Measurements from ENCODE around the gene POFUT2. TPM values are rescaled to one million over a fixed set of nuclear protein-coding genes. Genes with fewer than 3 reads are reported as not detected.

The POFUT2 gene
- total and polyA plus RNA-seq, 4 donors = 17.9 to 35.7 (median 26.1) TPM

DNA sequence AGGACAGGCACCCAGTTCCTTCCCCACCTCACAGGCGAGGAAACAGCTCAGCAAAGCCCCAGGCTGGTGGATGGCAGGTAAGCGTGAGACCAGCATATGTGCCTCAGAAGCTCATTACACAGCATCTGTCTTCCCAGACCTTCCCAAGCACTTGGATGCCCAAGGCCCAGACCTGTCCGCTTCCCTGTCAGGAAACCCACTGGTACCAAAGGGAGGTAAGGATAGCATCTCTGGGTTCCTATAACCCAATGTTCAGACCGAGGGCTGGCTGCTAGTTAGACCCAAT is 3.3 kb downstream of the POFUT2 start:
- peaks cover 0 to 14% (median 4%) of the 10 kb centered on the region in 5 donors for H3K4me1 ChIP-seq (ENCODE audit: control insufficient read depth in 5 of 5, insufficient read depth in 5 of 5, low read length in 5 of 5)
- TF ChIP-seq, protein P1, sequence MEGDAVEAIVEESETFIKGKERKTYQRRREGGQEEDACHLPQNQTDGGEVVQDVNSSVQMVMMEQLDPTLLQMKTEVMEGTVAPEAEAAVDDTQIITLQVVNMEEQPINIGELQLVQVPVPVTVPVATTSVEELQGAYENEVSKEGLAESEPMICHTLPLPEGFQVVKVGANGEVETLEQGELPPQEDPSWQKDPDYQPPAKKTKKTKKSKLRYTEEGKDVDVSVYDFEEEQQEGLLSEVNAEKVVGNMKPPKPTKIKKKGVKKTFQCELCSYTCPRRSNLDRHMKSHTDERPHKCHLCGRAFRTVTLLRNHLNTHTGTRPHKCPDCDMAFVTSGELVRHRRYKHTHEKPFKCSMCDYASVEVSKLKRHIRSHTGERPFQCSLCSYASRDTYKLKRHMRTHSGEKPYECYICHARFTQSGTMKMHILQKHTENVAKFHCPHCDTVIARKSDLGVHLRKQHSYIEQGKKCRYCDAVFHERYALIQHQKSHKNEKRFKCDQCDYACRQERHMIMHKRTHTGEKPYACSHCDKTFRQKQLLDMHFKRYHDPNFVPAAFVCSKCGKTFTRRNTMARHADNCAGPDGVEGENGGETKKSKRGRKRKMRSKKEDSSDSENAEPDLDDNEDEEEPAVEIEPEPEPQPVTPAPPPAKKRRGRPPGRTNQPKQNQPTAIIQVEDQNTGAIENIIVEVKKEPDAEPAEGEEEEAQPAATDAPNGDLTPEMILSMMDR (IDR thresholded peaks at IDR 0.05; ENCODE audit: control extremely low read depth, extremely low read depth) = no peak

DNA sequence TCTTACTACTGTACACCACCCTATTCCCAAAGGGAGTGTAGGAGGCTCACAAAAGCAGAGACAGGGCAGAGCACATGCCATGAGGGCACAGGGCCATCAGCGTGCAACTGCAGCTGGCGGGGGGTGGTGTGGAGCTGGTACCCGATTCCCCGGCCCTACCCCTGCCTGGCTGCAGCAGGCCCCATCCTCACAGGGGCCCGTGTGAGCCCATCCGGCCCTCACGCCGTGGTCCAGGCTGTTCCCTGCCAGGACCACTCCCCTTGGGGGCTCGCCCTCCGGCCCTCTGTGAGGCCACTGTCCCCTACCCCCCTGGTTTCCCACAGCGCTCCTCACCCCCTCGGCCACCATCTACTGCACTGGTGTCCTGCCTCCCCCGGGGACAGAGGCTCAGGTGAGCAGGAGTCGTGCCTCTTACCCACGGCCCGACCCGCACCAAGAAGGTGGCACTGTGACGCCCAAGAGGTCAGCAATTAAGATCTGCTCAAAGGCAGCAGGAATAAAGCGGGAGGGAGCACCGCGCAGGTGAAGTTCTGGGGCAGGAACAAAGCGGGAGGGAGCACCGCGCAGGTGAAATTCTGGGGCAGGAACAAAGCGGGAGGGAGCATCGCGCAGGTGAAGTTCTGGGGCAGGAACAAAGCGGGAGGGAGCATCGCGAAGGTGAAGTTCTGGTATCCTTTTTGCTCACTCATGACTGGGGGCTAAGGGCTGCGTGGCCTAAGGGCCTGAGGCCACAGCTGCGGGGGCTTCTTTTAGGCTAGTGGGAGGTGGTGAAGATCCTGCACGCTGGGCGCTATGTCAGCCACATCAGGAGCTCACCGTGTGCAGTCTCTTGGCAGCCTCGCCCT is 3.9 kb downstream of the POFUT2 start:
- DNase-seq = peak in 1 of 3 donors; percentile 8
- H3K9me3 ChIP-seq (ENCODE audit: control insufficient read depth in 4 of 4, insufficient read depth in 3 of 4, low read length in 3 of 4) = no peaks in the 10 kb centered on the region
- TF ChIP-seq, protein P1 (IDR thresholded peaks at IDR 0.05; ENCODE audit: control extremely low read depth, extremely low read depth) = no peak
- H3K27ac ChIP-seq (ENCODE audit: low read depth in 1 of 2, low read length in 1 of 2) = no peak overlapping the region
- whole genome bisulfite sequencing, 2 donors = 94 to 95% methylated on average over 35 to 36 of the region's 36 CpGs
- ATAC-seq (ENCODE audit: insufficient read depth, low FRiP score) = no peak
- no peak overlapping the region for H3K9ac ChIP-seq (ENCODE audit: insufficient read depth in 1 of 2, low read length in 2 of 2)
- H3K4me1 ChIP-seq (ENCODE audit: control insufficient read depth in 5 of 5, insufficient read depth in 5 of 5, low read length in 5 of 5) = peaks cover 0 to 14% (median 4%) of the 10 kb centered on the region in 5 donors
- H3K4me3 ChIP-seq = no peak overlapping the region
- no peaks in the 10 kb centered on the region for H3K27me3 ChIP-seq (ENCODE audit: control insufficient read depth in 3 of 3, insufficient read depth in 3 of 3, low read length in 2 of 3)
- peaks cover 30 to 46% (median 40%) of the 10 kb centered on the region in 4 donors for H3K36me3 ChIP-seq (ENCODE audit: control insufficient read depth in 4 of 4, insufficient read depth in 4 of 4, low read length in 4 of 4)

More for the DNA sequence above, 3.3 kb downstream of the POFUT2 start:
- Histone ChIP-seq H3K27me3 (ENCODE audit: control insufficient read depth in 3 of 3, insufficient read depth in 3 of 3, low read length in 2 of 3) (no peaks in the 10 kb centered on the region), H3K36me3 (ENCODE audit: control insufficient read depth in 4 of 4, insufficient read depth in 4 of 4, low read length in 4 of 4) (peaks cover 30 to 45% (median 40%) of the 10 kb centered on the region in 4 donors), H3K4me3 (no peak overlapping the region), H3K27ac (ENCODE audit: low read depth in 1 of 2, low read length in 1 of 2) (no peak overlapping the region), H3K9me3 (ENCODE audit: control insufficient read depth in 4 of 4, insufficient read depth in 3 of 4, low read length in 3 of 4) (no peaks in the 10 kb centered on the region), H3K9ac (ENCODE audit: insufficient read depth in 1 of 2, low read length in 2 of 2) (no peak overlapping the region)
- WGBS, 2 donors = 96 to 97% methylated on average over 4 of the region's 4 CpGs
- DNase-seq = no peak
- no peak for ATAC-seq (ENCODE audit: insufficient read depth, low FRiP score)

DNA sequence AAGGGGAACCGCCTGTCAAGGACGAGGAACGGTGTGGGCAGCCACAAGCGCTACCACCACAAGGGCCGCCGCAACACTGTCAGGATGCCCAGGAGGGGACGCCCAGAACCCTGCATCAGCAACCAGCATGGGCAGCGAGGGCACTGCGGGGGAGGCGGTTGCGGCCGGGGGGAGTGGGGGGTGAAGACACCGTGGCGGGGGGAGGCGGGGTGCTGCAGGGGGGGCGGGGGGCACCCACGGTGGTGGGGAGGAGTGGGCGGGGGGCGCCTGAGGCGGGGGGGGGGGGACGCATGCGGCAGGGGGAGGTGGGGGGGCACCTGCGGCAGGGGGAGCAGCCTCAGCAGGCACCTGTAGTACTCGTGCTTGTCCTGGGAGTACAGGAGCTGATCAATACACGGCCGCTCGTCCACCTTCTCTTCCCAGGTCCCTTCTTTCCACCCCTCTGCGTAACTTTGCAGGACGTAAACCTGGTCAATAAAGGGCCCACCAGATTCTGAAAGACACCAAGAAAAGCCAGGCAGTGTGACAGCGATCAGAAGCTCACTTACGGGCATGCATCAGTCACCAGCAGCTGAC is 4.6 kb downstream of the POFUT2 start:
- WGBS, 2 donors = 87% methylated on average over 24 to 29 of the region's 31 CpGs
- no peaks in the 10 kb centered on the region for H3K27me3 ChIP-seq (ENCODE audit: control insufficient read depth in 3 of 3, insufficient read depth in 3 of 3, low read length in 2 of 3)
- no peaks in the 10 kb centered on the region for H3K9me3 ChIP-seq (ENCODE audit: control insufficient read depth in 4 of 4, insufficient read depth in 3 of 4, low read length in 3 of 4)
- H3K27ac ChIP-seq (ENCODE audit: low read depth in 1 of 2, low read length in 1 of 2) = no peak overlapping the region
- H3K4me1 ChIP-seq (ENCODE audit: control insufficient read depth in 5 of 5, insufficient read depth in 5 of 5, low read length in 5 of 5) = peaks cover 0 to 9% (median 4%) of the 10 kb centered on the region in 5 donors
- no peak overlapping the region for H3K4me3 ChIP-seq
- ATAC-seq (ENCODE audit: insufficient read depth, low FRiP score) (no peak), DNase-seq (peak in 1 of 3 donors; percentile 4)
- H3K36me3 ChIP-seq (ENCODE audit: control insufficient read depth in 4 of 4, insufficient read depth in 4 of 4, low read length in 4 of 4) = peaks cover 34 to 52% (median 43%) of the 10 kb centered on the region in 4 donors
- no peak overlapping the region for H3K9ac ChIP-seq (ENCODE audit: insufficient read depth in 1 of 2, low read length in 2 of 2)
- TF ChIP-seq, protein P1 (IDR thresholded peaks at IDR 0.05; ENCODE audit: control extremely low read depth, extremely low read depth) = no peak
